Neural cell (in vitro differentiated cells): ENCODE results near the gene ANKS1A. TPM values are rescaled to one million over a fixed set of nuclear protein-coding genes. Genes with fewer than 3 reads are reported as not detected.

Experiments used
- H2AFZ ChIP-seq: fragments of 200-600, 300-800 bp; sonication (generic), shearing (Covaris generic); 2 replicates; pipeline ENCODE4 v1.6.0; 2014; ENCODE audit warnings: low read depth, mild to moderate bottlenecking, antibody characterized with exemption, low read length, moderate library complexity
- H3F3A ChIP-seq: fragments of 200-600 bp; shearing (Covaris generic); 2 replicates; pipeline ENCODE4 v1.6.1; 2016; ENCODE audit warnings: mild to moderate bottlenecking, moderate library complexity, mixed read lengths, antibody characterized with exemption, low read length; ENCODE audit not compliant: insufficient read depth, poor library complexity, severe bottlenecking
- H3K27ac ChIP-seq: fragments of 200-600, 300-800 bp; sonication (generic), shearing (Covaris generic); 2 replicates; pipeline ENCODE4 v1.5.1; 2014; ENCODE audit warnings: mild to moderate bottlenecking, low read length, moderate library complexity
- H3K27me3 ChIP-seq: fragments of 300-800, 200-600 bp; sonication (generic), shearing (Covaris generic); 2 replicates; pipeline ENCODE4 v1.6.0; 2014; ENCODE audit warnings: mild to moderate bottlenecking, low read depth, low read length, moderate library complexity; ENCODE audit not compliant: insufficient read depth
- H3K36me3 ChIP-seq: fragments of 300-800, 200-600 bp; sonication (generic), shearing (Covaris generic); 2 replicates; pipeline ENCODE4 v1.5.1; 2014; ENCODE audit warnings: mild to moderate bottlenecking, antibody characterized with exemption, low read length, moderate library complexity; ENCODE audit not compliant: insufficient read depth
- H3K4me2 ChIP-seq: fragments of 300-800, 200-600 bp; sonication (generic), shearing (Covaris generic); 2 replicates; pipeline ENCODE4 v1.6.0; 2014; ENCODE audit warnings: mild to moderate bottlenecking, low read length
- H3K4me3 ChIP-seq: fragments of 300-800, 200-600 bp; sonication (generic), shearing (Covaris generic); 2 replicates; pipeline ENCODE4 v1.5.1; 2014; ENCODE audit warnings: mild to moderate bottlenecking, low read length, moderate library complexity
- H3K79me2 ChIP-seq: fragments of 200-600 bp; shearing (Covaris generic); replicated peaks from 2 replicates; pipeline ENCODE4 v1.6.0; 2014; ENCODE audit warnings: mild to moderate bottlenecking, low read length, moderate library complexity; ENCODE audit not compliant: insufficient read depth
- H3K9ac ChIP-seq: fragments of 300-800, 200-600 bp; sonication (generic), shearing (Covaris generic); 2 replicates; pipeline ENCODE4 v1.6.1; 2016; ENCODE audit warnings: mild to moderate bottlenecking, low read length, mixed read lengths
- H3K9me2 ChIP-seq: fragments of 200-600 bp; shearing (Covaris generic); 2 replicates; pipeline ENCODE4 v1.6.1; 2016; ENCODE audit warnings: mild to moderate bottlenecking, low read length, mixed read lengths; ENCODE audit not compliant: insufficient read depth
- H3K9me3 ChIP-seq: fragments of 200-600, 300-800 bp; sonication (generic), shearing (Covaris generic); 2 replicates; pipeline ENCODE4 v1.6.1; 2016; ENCODE audit warnings: mild to moderate bottlenecking, mixed run types, low read length, moderate library complexity, mixed read lengths
- H4K20me1 ChIP-seq: fragments of 200-600 bp; shearing (Covaris generic); 2 replicates; pipeline ENCODE4 v1.6.1; 2016; ENCODE audit warnings: mild to moderate bottlenecking, mixed run types; ENCODE audit not compliant: insufficient read depth
- EP300 ChIP-seq: fragments of 450-650 bp; conservative IDR thresholded peaks from 2 replicates; pipeline ENCODE4 v1.6.1; 2014; ENCODE audit warnings: antibody characterized with exemption, mild to moderate bottlenecking, moderate library complexity; ENCODE audit not compliant: poor library complexity, severe bottlenecking
- EZH2 ChIP-seq: fragments of 200-600, 300-800 bp; shearing (Covaris generic), sonication (generic); IDR thresholded peaks from 2 replicates; pipeline ENCODE4 v1.6.1; 2014; ENCODE audit warnings: antibody characterized with exemption, low read length, borderline replicate concordance, mild to moderate bottlenecking; ENCODE audit not compliant: insufficient read depth, poor library complexity, severe bottlenecking
- MXI1 ChIP-seq: fragments of 450-650 bp; conservative IDR thresholded peaks from 2 replicates; pipeline ENCODE4 v1.6.1; 2014; ENCODE audit warnings: antibody characterized with exemption, mild to moderate bottlenecking; ENCODE audit not compliant: poor library complexity, severe bottlenecking
- POLR2AphosphoS5 ChIP-seq: IDR thresholded peaks from 2 replicates; pipeline ENCODE4 v1.6.1; 2012
- RAD21 ChIP-seq: fragments of 450-650 bp; conservative IDR thresholded peaks from 2 replicates; pipeline ENCODE4 v1.6.1; 2014; ENCODE audit warnings: antibody characterized with exemption, mild to moderate bottlenecking, moderate library complexity
- SMC3 ChIP-seq: fragments of 450-650 bp; conservative IDR thresholded peaks from 2 replicates; pipeline ENCODE4 v1.6.1; 2014; ENCODE audit warnings: antibody characterized with exemption, mild to moderate bottlenecking, moderate library complexity; ENCODE audit not compliant: poor library complexity
- TAF1 ChIP-seq: IDR thresholded peaks from 2 replicates; pipeline ENCODE4 v1.6.1; 2012; ENCODE audit warnings: low read depth
- polyA plus RNA-seq: library from polyadenylated mRNA; depleted of rRNA; stranded (reverse); fragments of >200 nt; gene quantifications from 2 replicates; pipeline ENCODE4 v1.2.3, GENCODE V29; 2014
- TF ChIP-seq, protein P1 (sequence below): IDR thresholded peaks from 2 replicates; pipeline ENCODE4 v1.6.1; 2012; ENCODE audit warnings: borderline replicate concordance
- TF ChIP-seq, protein P2 (sequence below): fragments of 450-650 bp; IDR thresholded peaks from 2 replicates; pipeline ENCODE4 v1.5.1; 2014; ENCODE audit warnings: antibody characterized with exemption, mild to moderate bottlenecking, moderate library complexity; ENCODE audit not compliant: poor library complexity, severe bottlenecking

ANKS1A gene
- polyA plus RNA-seq, 1 donor from 2014 or later, result 22.6 TPM

GRCh38 chr6:35072051-35072697 lies 183.1 kb downstream of the ANKS1A start:
- Histone ChIP-seq H3K27me3 (no peaks in the 10 kb centered on the region), H3K9me3 (no peaks in the 10 kb centered on the region), H3K27ac (no peak overlapping the region), H2AFZ (no peak overlapping the region), H4K20me1 (no peaks in the 10 kb centered on the region), H3K9ac (no peak overlapping the region), H3K9me2 (no peaks in the 10 kb centered on the region), H3F3A (no peaks in the 10 kb centered on the region), H3K4me3 (no peak overlapping the region), H3K79me2 (no peaks in the 10 kb centered on the region), H3K4me2 (no peak overlapping the region), H3K36me3 (no peaks in the 10 kb centered on the region)
- TF ChIP-seq TAF1, result no peak
- TF ChIP-seq, protein P1, sequence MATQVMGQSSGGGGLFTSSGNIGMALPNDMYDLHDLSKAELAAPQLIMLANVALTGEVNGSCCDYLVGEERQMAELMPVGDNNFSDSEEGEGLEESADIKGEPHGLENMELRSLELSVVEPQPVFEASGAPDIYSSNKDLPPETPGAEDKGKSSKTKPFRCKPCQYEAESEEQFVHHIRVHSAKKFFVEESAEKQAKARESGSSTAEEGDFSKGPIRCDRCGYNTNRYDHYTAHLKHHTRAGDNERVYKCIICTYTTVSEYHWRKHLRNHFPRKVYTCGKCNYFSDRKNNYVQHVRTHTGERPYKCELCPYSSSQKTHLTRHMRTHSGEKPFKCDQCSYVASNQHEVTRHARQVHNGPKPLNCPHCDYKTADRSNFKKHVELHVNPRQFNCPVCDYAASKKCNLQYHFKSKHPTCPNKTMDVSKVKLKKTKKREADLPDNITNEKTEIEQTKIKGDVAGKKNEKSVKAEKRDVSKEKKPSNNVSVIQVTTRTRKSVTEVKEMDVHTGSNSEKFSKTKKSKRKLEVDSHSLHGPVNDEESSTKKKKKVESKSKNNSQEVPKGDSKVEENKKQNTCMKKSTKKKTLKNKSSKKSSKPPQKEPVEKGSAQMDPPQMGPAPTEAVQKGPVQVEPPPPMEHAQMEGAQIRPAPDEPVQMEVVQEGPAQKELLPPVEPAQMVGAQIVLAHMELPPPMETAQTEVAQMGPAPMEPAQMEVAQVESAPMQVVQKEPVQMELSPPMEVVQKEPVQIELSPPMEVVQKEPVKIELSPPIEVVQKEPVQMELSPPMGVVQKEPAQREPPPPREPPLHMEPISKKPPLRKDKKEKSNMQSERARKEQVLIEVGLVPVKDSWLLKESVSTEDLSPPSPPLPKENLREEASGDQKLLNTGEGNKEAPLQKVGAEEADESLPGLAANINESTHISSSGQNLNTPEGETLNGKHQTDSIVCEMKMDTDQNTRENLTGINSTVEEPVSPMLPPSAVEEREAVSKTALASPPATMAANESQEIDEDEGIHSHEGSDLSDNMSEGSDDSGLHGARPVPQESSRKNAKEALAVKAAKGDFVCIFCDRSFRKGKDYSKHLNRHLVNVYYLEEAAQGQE, result no peak

DNA sequence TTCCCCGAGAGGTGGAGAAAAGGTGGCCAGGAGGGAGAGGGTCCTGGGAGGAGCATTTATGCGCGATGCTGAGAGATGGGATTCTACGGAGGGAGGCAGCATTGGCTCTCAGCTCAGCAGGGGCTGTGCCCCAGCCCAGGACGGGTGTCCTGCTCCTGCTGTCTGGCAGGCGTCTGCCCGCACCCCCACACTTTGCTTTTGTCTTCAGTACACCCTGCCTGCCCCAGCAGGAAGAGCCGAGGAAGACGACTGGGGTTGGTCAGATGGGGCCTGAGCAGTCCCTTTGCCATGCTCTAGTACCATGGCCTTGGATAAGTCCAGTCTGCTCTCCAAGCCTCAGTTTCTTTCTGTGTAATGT lies 183.6 kb downstream of the ANKS1A start:
- H3K4me2 ChIP-seq, result no peak overlapping the region
- H3K4me3 ChIP-seq, result no peak overlapping the region
- H2AFZ ChIP-seq, result no peak overlapping the region
- H4K20me1 ChIP-seq, result no peaks in the 10 kb centered on the region
- H3K27me3 ChIP-seq, result no peaks in the 10 kb centered on the region
- H3K79me2 ChIP-seq, result no peaks in the 10 kb centered on the region
- no peak overlapping the region for H3K9ac ChIP-seq
- no peak overlapping the region for H3K27ac ChIP-seq
- no peaks in the 10 kb centered on the region for H3K9me2 ChIP-seq
- no peak for TF ChIP-seq EP300
- TF ChIP-seq SMC3, result no peak
- TF ChIP-seq POLR2AphosphoS5, result no peak
- TF ChIP-seq, protein P2, sequence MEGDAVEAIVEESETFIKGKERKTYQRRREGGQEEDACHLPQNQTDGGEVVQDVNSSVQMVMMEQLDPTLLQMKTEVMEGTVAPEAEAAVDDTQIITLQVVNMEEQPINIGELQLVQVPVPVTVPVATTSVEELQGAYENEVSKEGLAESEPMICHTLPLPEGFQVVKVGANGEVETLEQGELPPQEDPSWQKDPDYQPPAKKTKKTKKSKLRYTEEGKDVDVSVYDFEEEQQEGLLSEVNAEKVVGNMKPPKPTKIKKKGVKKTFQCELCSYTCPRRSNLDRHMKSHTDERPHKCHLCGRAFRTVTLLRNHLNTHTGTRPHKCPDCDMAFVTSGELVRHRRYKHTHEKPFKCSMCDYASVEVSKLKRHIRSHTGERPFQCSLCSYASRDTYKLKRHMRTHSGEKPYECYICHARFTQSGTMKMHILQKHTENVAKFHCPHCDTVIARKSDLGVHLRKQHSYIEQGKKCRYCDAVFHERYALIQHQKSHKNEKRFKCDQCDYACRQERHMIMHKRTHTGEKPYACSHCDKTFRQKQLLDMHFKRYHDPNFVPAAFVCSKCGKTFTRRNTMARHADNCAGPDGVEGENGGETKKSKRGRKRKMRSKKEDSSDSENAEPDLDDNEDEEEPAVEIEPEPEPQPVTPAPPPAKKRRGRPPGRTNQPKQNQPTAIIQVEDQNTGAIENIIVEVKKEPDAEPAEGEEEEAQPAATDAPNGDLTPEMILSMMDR, result no peak
- TF ChIP-seq, protein P1, result no peak
- no peak for TF ChIP-seq MXI1
- no peak for TF ChIP-seq EZH2
- TF ChIP-seq TAF1, result no peak
- no peak for TF ChIP-seq RAD21
- no peaks in the 10 kb centered on the region for H3K36me3 ChIP-seq
- no peaks in the 10 kb centered on the region for H3K9me3 ChIP-seq
- no peaks in the 10 kb centered on the region for H3F3A ChIP-seq
